Smooth muscle cell (in vitro differentiated cells): ENCODE results near the gene AKR1C2. TPM values are rescaled to one million over a fixed set of nuclear protein-coding genes. Genes with fewer than 3 reads are reported as not detected.
"Not testable (repeated sequence)": the region's sequence is repeated elsewhere in the genome, so short reads cannot be mapped to it uniquely, and the experiment has no call there.

Experiments
- DNase-seq: peaks from one replicate; lab custom pipeline; 2025; ENCODE audit not compliant: unreplicated experiment; lab: John Stamatoyannopoulos, UW
- H2AFZ ChIP-seq: fragments of 200-600 bp; sonication (generic); 2 replicates; pipeline ENCODE4 v1.6.0; 2016; ENCODE audit warnings: antibody characterized with exemption, low read depth, mild to moderate bottlenecking
- H3F3A ChIP-seq: fragments of 200-600 bp; sonication (generic); 2 replicates; pipeline ENCODE4 v1.6.0; 2017; ENCODE audit warnings: antibody characterized with exemption, low read depth
- H3K27ac ChIP-seq: fragments of 200-600 bp; sonication (generic); 2 replicates; pipeline ENCODE4 v1.5.1; 2016; ENCODE audit warnings: low read depth, mild to moderate bottlenecking
- H3K27me3 ChIP-seq: fragments of 200-600 bp; sonication (generic); 2 replicates; pipeline ENCODE4 v1.6.1; 2016; ENCODE audit warnings: low read depth, mild to moderate bottlenecking
- H3K36me3 ChIP-seq: fragments of 200-600 bp; sonication (generic); 2 replicates; pipeline ENCODE4 v1.5.1; 2016; ENCODE audit warnings: low read depth
- H3K4me1 ChIP-seq: fragments of 200-600 bp; sonication (generic); 2 replicates; pipeline ENCODE4 v1.5.1; 2016; ENCODE audit warnings: low read depth
- H3K4me2 ChIP-seq: fragments of 200-600 bp; sonication (generic); 2 replicates; pipeline ENCODE4 v1.6.0; 2016; ENCODE audit warnings: mild to moderate bottlenecking
- H3K4me3 ChIP-seq: fragments of 200-600 bp; sonication (generic); 2 replicates; pipeline ENCODE4 v1.5.1; 2016; ENCODE audit warnings: mild to moderate bottlenecking
- H3K79me2 ChIP-seq: fragments of 200-600 bp; sonication (generic); 2 replicates; pipeline ENCODE4 v1.6.0; 2016; ENCODE audit warnings: low read depth, mild to moderate bottlenecking
- H3K9ac ChIP-seq: fragments of 200-600 bp; sonication (generic); 2 replicates; pipeline ENCODE4 v1.6.0; 2016; ENCODE audit warnings: low read depth
- H3K9me3 ChIP-seq: fragments of 200-600 bp; sonication (generic); replicated peaks from 2 replicates; pipeline ENCODE4 v1.5.1; 2016; ENCODE audit warnings: low read depth
- H4K20me1 ChIP-seq: fragments of 200-600 bp; sonication (generic); 2 replicates; pipeline ENCODE4 v1.6.0; 2016; ENCODE audit warnings: low read depth
- CTCF ChIP-seq: fragments of 200-600 bp; sonication (generic); IDR thresholded peaks from 2 replicates; pipeline ENCODE4 v1.5.1; 2017; ENCODE audit warnings: borderline replicate concordance, mild to moderate bottlenecking, antibody characterized with exemption; ENCODE audit not compliant: insufficient read depth, poor library complexity, severe bottlenecking
- WGBS: methylation state at CpG from one replicate; pipeline ENCODE4 v1.1.7; 2016; ENCODE audit warnings: low lambda C conversion rate; 5-methylcytosine and 5-hydroxymethylcytosine counted together
- polyA plus RNA-seq: library from polyadenylated mRNA; unstranded; fragments of >200 nt; fragmentation: Nextera tagmentation; extraction: Ambion mirVana; gene quantifications from 2 replicates; pipeline ENCODE4 v1.2.1, GENCODE V29; 2016
- total RNA-seq: library from RNA; depleted of rRNA; stranded (reverse); fragments of >200 nt; gene quantifications from 2 replicates; pipeline ENCODE4 v1.2.3, GENCODE V29; 2014

The AKR1C2 gene
- total and polyA plus RNA-seq, 2 experiments from 2014 or later: 6.6 to 19.6 TPM

- no peaks in the 10 kb centered on the region for H4K20me1 ChIP-seq
- H3K4me2 ChIP-seq: no peak overlapping the region
- H3K9me3 ChIP-seq: no peaks in the 10 kb centered on the region
- no peaks in the 10 kb centered on the region for H3K27me3 ChIP-seq
- TF ChIP-seq CTCF: no peak
- WGBS: 78% methylated on average over 3 of the region's 3 CpGs
- no peaks in the 10 kb centered on the region for H3K79me2 ChIP-seq
- no peak overlapping the region for H3K9ac ChIP-seq
- H3K36me3 ChIP-seq: no peaks in the 10 kb centered on the region
- H3K4me3 ChIP-seq: no peak overlapping the region
- no peak overlapping the region for H2AFZ ChIP-seq
- H3K27ac ChIP-seq: no peak overlapping the region
- DNase-seq: no peak
- no peaks in the 10 kb centered on the region for H3F3A ChIP-seq
- H3K4me1 ChIP-seq: peaks cover 3% of the 10 kb centered on the region
Observed at GRCh38 chr10:5018134-5018533, 14.5 kb upstream of the AKR1C2 start.

GRCh38 chr10:5014936-5015335, 11.3 kb upstream of the AKR1C2 start:
- Histone ChIP-seq H2AFZ (no peak overlapping the region), H3K79me2 (no peaks in the 10 kb centered on the region), H3K36me3 (no peaks in the 10 kb centered on the region), H3K9ac (no peak overlapping the region), H3K27ac (no peak overlapping the region), H3K4me3 (no peak overlapping the region), H3K4me1 (peaks cover 3% of the 10 kb centered on the region), H3F3A (no peaks in the 10 kb centered on the region), H3K4me2 (no peak overlapping the region), H4K20me1 (no peaks in the 10 kb centered on the region), H3K27me3 (no peaks in the 10 kb centered on the region), H3K9me3 (no peaks in the 10 kb centered on the region)
- DNase-seq: no peak
- TF ChIP-seq CTCF: no peak
- 54% methylated on average over 1 of the region's 1 CpG for WGBS

GRCh38 chr10:5014200-5014910, 10.7 kb upstream of the AKR1C2 start:
- H4K20me1 ChIP-seq, H3K4me2 ChIP-seq, H3K27ac ChIP-seq, H3K4me3 ChIP-seq, H3K79me2 ChIP-seq, H3K36me3 ChIP-seq, H2AFZ ChIP-seq, H3K27me3 ChIP-seq, H3K9me3 ChIP-seq, DNase-seq, H3K9ac ChIP-seq, H3K4me1 ChIP-seq, H3F3A ChIP-seq: not testable (repeated sequence)
- WGBS: 82% methylated on average over 4 of the region's 4 CpGs

GRCh38 chr10:5013385-5013784, 9.7 kb upstream of the AKR1C2 start:
- 17% methylated on average over 1 of the region's 1 CpG for WGBS
- Histone ChIP-seq H3K79me2 (no peaks in the 10 kb centered on the region), H3K36me3 (no peaks in the 10 kb centered on the region), H3K27me3 (no peaks in the 10 kb centered on the region), H3K9ac (no peak overlapping the region), H3F3A (no peaks in the 10 kb centered on the region), H4K20me1 (no peaks in the 10 kb centered on the region), H3K9me3 (no peaks in the 10 kb centered on the region), H3K4me2 (no peak overlapping the region), H2AFZ (no peak overlapping the region), H3K4me3 (no peak overlapping the region), H3K27ac (no peak overlapping the region), H3K4me1 (no peaks in the 10 kb centered on the region)
- DNase-seq: no peak
- no peak for TF ChIP-seq CTCF
